Endothelial cell of umbilical vein (primary cell): Measurements from ENCODE around the gene ENTR1.

Source experiments
- FOS ChIP-seq: IDR thresholded peaks from 2 replicates; pipeline ENCODE4 v1.6.1; 2011; ENCODE audit warnings: mild to moderate bottlenecking, low read length, moderate library complexity, borderline replicate concordance; ENCODE audit not compliant: insufficient read depth
- TF ChIP-seq, protein P1 (sequence below), 2 donors: IDR thresholded peaks; 1 replicate in 1 of 2; 2 replicates in 1 of 2; pipeline ENCODE4 v1.5.1; 2011; ENCODE audit warnings: low read length in 2 of 2, mild to moderate bottlenecking in 2 of 2, moderate library complexity in 2 of 2, control low read depth in 1 of 2, inconsistent platforms in 1 of 2, low read depth in 1 of 2; ENCODE audit not compliant: insufficient read depth in 1 of 2; ENCODE audit errors: extremely low read depth in 1 of 2

DNA sequence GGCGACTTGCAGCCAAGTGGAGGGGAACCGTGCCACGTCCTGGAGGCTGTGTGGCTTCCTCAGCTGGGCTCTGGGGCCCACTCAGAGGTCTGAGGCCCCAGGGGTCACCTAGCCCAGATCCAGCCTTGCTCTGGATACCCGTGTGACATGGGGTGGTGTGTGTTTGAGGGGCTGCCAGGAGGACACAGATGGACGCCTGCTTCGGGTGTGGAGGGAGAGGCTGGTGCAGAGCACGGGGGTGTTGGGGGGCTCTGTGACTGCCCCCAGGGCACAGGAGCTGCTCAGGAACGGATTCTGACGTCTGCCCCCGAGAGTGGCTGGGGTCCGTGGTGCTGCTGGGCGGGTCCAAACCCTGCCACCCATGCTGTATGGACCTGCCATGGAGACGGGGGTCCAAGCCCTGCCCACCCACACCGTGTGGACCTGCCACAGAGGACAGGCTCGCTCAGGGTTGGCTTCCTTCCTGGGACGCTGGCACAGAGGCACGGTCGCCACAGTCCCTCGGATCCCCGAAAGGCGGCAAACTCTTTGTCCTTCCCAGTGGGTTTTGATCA is 18.7 kb upstream of the ENTR1 start:
- TF ChIP-seq, protein P1, sequence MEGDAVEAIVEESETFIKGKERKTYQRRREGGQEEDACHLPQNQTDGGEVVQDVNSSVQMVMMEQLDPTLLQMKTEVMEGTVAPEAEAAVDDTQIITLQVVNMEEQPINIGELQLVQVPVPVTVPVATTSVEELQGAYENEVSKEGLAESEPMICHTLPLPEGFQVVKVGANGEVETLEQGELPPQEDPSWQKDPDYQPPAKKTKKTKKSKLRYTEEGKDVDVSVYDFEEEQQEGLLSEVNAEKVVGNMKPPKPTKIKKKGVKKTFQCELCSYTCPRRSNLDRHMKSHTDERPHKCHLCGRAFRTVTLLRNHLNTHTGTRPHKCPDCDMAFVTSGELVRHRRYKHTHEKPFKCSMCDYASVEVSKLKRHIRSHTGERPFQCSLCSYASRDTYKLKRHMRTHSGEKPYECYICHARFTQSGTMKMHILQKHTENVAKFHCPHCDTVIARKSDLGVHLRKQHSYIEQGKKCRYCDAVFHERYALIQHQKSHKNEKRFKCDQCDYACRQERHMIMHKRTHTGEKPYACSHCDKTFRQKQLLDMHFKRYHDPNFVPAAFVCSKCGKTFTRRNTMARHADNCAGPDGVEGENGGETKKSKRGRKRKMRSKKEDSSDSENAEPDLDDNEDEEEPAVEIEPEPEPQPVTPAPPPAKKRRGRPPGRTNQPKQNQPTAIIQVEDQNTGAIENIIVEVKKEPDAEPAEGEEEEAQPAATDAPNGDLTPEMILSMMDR (IDR thresholded peaks at IDR 0.05; ENCODE audit: extremely low read depth in 1 of 2, insufficient read depth in 1 of 2, low read depth in 1 of 2, low read length in 2 of 2) = no peak
- no peak for TF ChIP-seq FOS
